CD14-positive monocyte (primary cell): Measurements from ENCODE around the gene SLC43A3. TPM values are rescaled to one million over a fixed set of nuclear protein-coding genes. Genes with fewer than 3 reads are reported as not detected.

Experiments used
- DNase-seq, 3 donors: peaks; one replicate each; pipeline ENCODE4 v3.0.0-alpha.2; 2011 to 2022
- H2AFZ ChIP-seq: 2 replicates; pipeline ENCODE4 v1.6.0; 2012; ENCODE audit warnings: mild to moderate bottlenecking, low read depth, low read length, inconsistent platforms; ENCODE audit not compliant: insufficient read depth, poor library complexity, severe bottlenecking
- H3K27ac ChIP-seq, 2 donors: 1 replicate in 1 of 2; 2 replicates in 1 of 2; pipeline ENCODE4 v1.5.1; 2012 to 2013; ENCODE audit warnings: low read length in 2 of 2, control low read depth in 1 of 2, inconsistent platforms in 1 of 2, low read depth in 1 of 2, mild to moderate bottlenecking in 1 of 2
- H3K27me3 ChIP-seq, 2 donors: one replicate each; pipeline versions ENCODE4 v1.6.0 to v1.6.1; 2011 to 2013; ENCODE audit warnings: low read length in 2 of 2; ENCODE audit not compliant: control insufficient read depth in 2 of 2, insufficient read depth in 2 of 2
- H3K36me3 ChIP-seq, 2 donors: replicated peaks in 1 of 2; 1 replicate in 1 of 2; 2 replicates in 1 of 2; pipeline versions ENCODE4 v1.5.1 to v1.6.1; 2012 to 2013; ENCODE audit warnings: low read length in 2 of 2, control low read depth in 1 of 2, inconsistent platforms in 1 of 2, mild to moderate bottlenecking in 1 of 2; ENCODE audit not compliant: insufficient read depth in 2 of 2, control insufficient read depth in 1 of 2
- H3K4me1 ChIP-seq, 2 donors: 1 replicate in 1 of 2; 2 replicates in 1 of 2; pipeline versions ENCODE4 v1.5.1 to v1.6.1; 2012 to 2013; ENCODE audit warnings: low read length in 2 of 2, control low read depth in 1 of 2, inconsistent platforms in 1 of 2, mild to moderate bottlenecking in 1 of 2, moderate library complexity in 1 of 2; ENCODE audit not compliant: insufficient read depth in 2 of 2, control insufficient read depth in 1 of 2
- H3K4me2 ChIP-seq: replicated peaks from 2 replicates; pipeline ENCODE3; 2012; ENCODE audit warnings: low read length, moderate library complexity, mild to moderate bottlenecking; ENCODE audit not compliant: poor library complexity, severe bottlenecking; ENCODE audit errors: extremely low read depth
- H3K4me3 ChIP-seq, 3 experiments: fragments of 200-600 bp in 1 of 3; sonication (generic) in 1 of 3; replicated peaks in 1 of 3; 1 replicate in 2 of 3; 2 replicates in 1 of 3; pipeline ENCODE4 v1.5.1; 2011 to 2013; ENCODE audit warnings: low read length in 3 of 3, mild to moderate bottlenecking in 3 of 3, control low read depth in 2 of 3, low read depth in 2 of 3, inconsistent platforms in 1 of 3, moderate library complexity in 1 of 3
- H3K79me2 ChIP-seq: 2 replicates; pipeline ENCODE4 v1.6.0; 2012; ENCODE audit warnings: mild to moderate bottlenecking, control low read depth, inconsistent platforms, low read length, moderate library complexity; ENCODE audit not compliant: insufficient read depth
- H3K9ac ChIP-seq: 2 replicates; pipeline ENCODE4 v1.6.0; 2017; ENCODE audit warnings: low read length, mild to moderate bottlenecking; ENCODE audit not compliant: insufficient read depth, poor library complexity, severe bottlenecking
- H3K9me3 ChIP-seq, 2 donors: replicated peaks in 1 of 2; 1 replicate in 1 of 2; 2 replicates in 1 of 2; pipeline versions ENCODE4 v1.5.1 to v1.6.1; 2012 to 2013; ENCODE audit warnings: low read length in 2 of 2, control low read depth in 1 of 2; ENCODE audit not compliant: control insufficient read depth in 1 of 2, insufficient read depth in 1 of 2
- H4K20me1 ChIP-seq: 2 replicates; pipeline ENCODE4 v1.6.0; 2012; ENCODE audit warnings: mild to moderate bottlenecking, low read length, control low read depth, moderate library complexity; ENCODE audit not compliant: insufficient read depth
- H3K27ac Mint-ChIP-seq, 7 donors: one replicate each; pipeline ENCODE4 v1.8.0; 2020; ENCODE audit warnings: mild to moderate bottlenecking in 7 of 7, mixed read lengths in 7 of 7, moderate library complexity in 6 of 7, inconsistent platforms in 2 of 7
- H3K27me3 Mint-ChIP-seq, 3 donors: one replicate each; pipeline ENCODE4 v1.8.0; 2021 to 2022; ENCODE audit warnings: low read depth in 3 of 3, mild to moderate bottlenecking in 3 of 3, mixed read lengths in 3 of 3, moderate library complexity in 3 of 3, inconsistent platforms in 1 of 3
- H3K36me3 Mint-ChIP-seq, 2 donors: one replicate each; pipeline ENCODE4 v1.8.0; 2020; ENCODE audit warnings: mixed read lengths in 2 of 2, inconsistent platforms in 1 of 2, mild to moderate bottlenecking in 1 of 2
- H3K4me1 Mint-ChIP-seq: one replicate; pipeline ENCODE4 v1.8.0; 2020; ENCODE audit warnings: mild to moderate bottlenecking, mixed read lengths
- H3K4me3 Mint-ChIP-seq, 2 donors: one replicate each; pipeline ENCODE4 v1.8.0; 2020; ENCODE audit warnings: mild to moderate bottlenecking in 2 of 2, mixed read lengths in 2 of 2, moderate library complexity in 1 of 2
- H3K9me3 Mint-ChIP-seq, 7 donors: one replicate each; pipeline ENCODE4 v1.8.0; 2020 to 2022; ENCODE audit warnings: mixed read lengths in 7 of 7, mild to moderate bottlenecking in 6 of 7, moderate library complexity in 6 of 7, inconsistent platforms in 2 of 7
- CTCF ChIP-seq: fragments of 200-600 bp; IDR thresholded peaks from one replicate; pipeline ENCODE4 v1.8.0; 2022; ENCODE audit warnings: antibody characterized with exemption, mild to moderate bottlenecking
- WGBS: methylation state at CpG from one replicate; pipeline ENCODE4 v1.1.5; 2013; ENCODE audit warnings: missing lambda C conversion rate; ENCODE audit not compliant: insufficient coverage; 5-methylcytosine and 5-hydroxymethylcytosine counted together
- intact Hi-C, 2 donors: fragments of 100-400 bp; cut with micrococcal nuclease; formaldehyde crosslinking; loops; one replicate each; pipeline versions ENCODE4 v1.15.0 to v1.15.1; 2023
- polyA plus RNA-seq, 3 donors: library from polyadenylated mRNA; depleted of rRNA in 1 of 3; unstranded in 2 of 3; stranded (reverse) in 1 of 3; fragments of 300-500 nt in 2 of 3; fragments of >200 nt in 1 of 3; fragmentation: Illumina TruSeq in 2 of 3; gene quantifications; 1 replicate in 2 of 3; 2 replicates in 1 of 3; pipeline ENCODE4 v1.2.3, GENCODE V29; 2012 to 2021

The SLC43A3 gene
- polyA plus RNA-seq, 3 donors = 82.4 to 116 (median 109) TPM

- Histone ChIP-seq H3K4me2 (no peak overlapping the region), H3K79me2 (peaks cover 7% of the 10 kb centered on the region), H3K4me1 (peaks cover 34 to 39% of the 10 kb centered on the region in 2 donors), H3K4me3 (no peak overlapping the region), H3K27me3 (no peaks in the 10 kb centered on the region), H3K9ac (no peak overlapping the region), H3K9me3 (no peaks in the 10 kb centered on the region), H3K36me3 (no peaks in the 10 kb centered on the region), H3K27ac (no peak overlapping the region), H4K20me1 (no peaks in the 10 kb centered on the region), H2AFZ (no peak overlapping the region)
- Mint-ChIP-seq H3K9me3 (peaks cover 0 to 1% (median 0%) of the 10 kb centered on the region in 7 donors), H3K4me3 (no peak overlapping the region), H3K4me1 (peaks cover 35% of the 10 kb centered on the region), H3K36me3 (peaks cover 2 to 14% of the 10 kb centered on the region in 2 donors), H3K27ac (no peak overlapping the region), H3K27me3 (peaks cover 5 to 9% (median 5%) of the 10 kb centered on the region in 3 donors)
- intact Hi-C loops = no loop called here
- WGBS = no CpG with 5 or more reads among the region's 3 CpGs
- DNase-seq = no peak
- TF ChIP-seq CTCF = no peak
Measured at GRCh38 chr11:57471496-57471895, 44.6 kb upstream of the SLC43A3 start.

- no peak for TF ChIP-seq CTCF
Measured at GRCh38 chr11:57469268-57469667, 42.3 kb upstream of the SLC43A3 start.

More at GRCh38 chr11:57469268-57469667, 42.3 kb upstream of the SLC43A3 start:
- Histone ChIP-seq H3K4me2 (no peak overlapping the region), H3K36me3 (no peaks in the 10 kb centered on the region), H4K20me1 (no peaks in the 10 kb centered on the region), H3K79me2 (no peaks in the 10 kb centered on the region), H3K9me3 (no peaks in the 10 kb centered on the region), H3K27me3 (no peaks in the 10 kb centered on the region), H3K4me1 (peaks cover 20 to 23% of the 10 kb centered on the region in 2 donors), H3K9ac (no peak overlapping the region), H3K4me3 (no peak overlapping the region), H3K27ac (no peak overlapping the region), H2AFZ (no peak overlapping the region)
- peaks cover 20% of the 10 kb centered on the region for H3K4me1 Mint-ChIP-seq
- H3K36me3 Mint-ChIP-seq = peaks cover 2 to 16% of the 10 kb centered on the region in 2 donors
- intact Hi-C loops = no loop called here
- DNase-seq = no peak
- no peak overlapping the region for H3K4me3 Mint-ChIP-seq
- H3K27me3 Mint-ChIP-seq = peaks cover 0 to 7% (median 1%) of the 10 kb centered on the region in 3 donors
- whole genome bisulfite sequencing = no CpG with 5 or more reads among the region's 5 CpGs
- H3K27ac Mint-ChIP-seq = no peak overlapping the region
- peaks cover 0 to 1% (median 0%) of the 10 kb centered on the region in 7 donors for H3K9me3 Mint-ChIP-seq
